Upper lobe of right lung (tissue), 1 donor: Measurements from ENCODE around the gene PARVA. TPM values are rescaled to one million over a fixed set of nuclear protein-coding genes. Genes with fewer than 3 reads are reported as not detected.

Experiments used
- ATAC-seq: fragments of 200-7000 bp; cut with Tn5 transposase; one replicate; pipeline ENCODE4 v1.9.1; 2020; ENCODE audit warnings: mild to moderate bottlenecking, moderate library complexity
- DNase-seq: peaks from one replicate; pipeline ENCODE4 v3.0.0-alpha.2; 2020
- H3K27ac ChIP-seq: fragments of 200-600 bp; one replicate; pipeline ENCODE4 v1.8.0; 2022
- H3K27me3 ChIP-seq: fragments of 200-600 bp; one replicate; pipeline ENCODE4 v1.8.0; 2022; ENCODE audit warnings: mild to moderate bottlenecking
- H3K36me3 ChIP-seq: fragments of 200-600 bp; one replicate; pipeline ENCODE4 v1.8.0; 2022
- H3K4me1 ChIP-seq: fragments of 200-600 bp; one replicate; pipeline ENCODE4 v1.8.0; 2022
- H3K4me3 ChIP-seq: fragments of 200-600 bp; one replicate; pipeline ENCODE4 v1.8.0; 2022; ENCODE audit warnings: mild to moderate bottlenecking
- H3K9me3 ChIP-seq: fragments of 200-600 bp; one replicate; pipeline ENCODE4 v1.8.0; 2022
- intact Hi-C: fragments of 100-400 bp; cut with DNase I; formaldehyde crosslinking; loops from one replicate; pipeline ENCODE4 v1.11.0; 2022
- total RNA-seq: library from RNA; stranded (reverse); fragmentation: NEBNext Ultra II Directional; extraction: Animal tissue kit (Norgen Biotek cat#: 25700); gene quantifications from one replicate; pipeline ENCODE4 v1.2.1, GENCODE V29; 2021
- TF ChIP-seq, protein P1 (sequence below): fragments of 200-600 bp; IDR thresholded peaks from one replicate; pipeline ENCODE4 v1.8.0; 2022; ENCODE audit warnings: antibody characterized with exemption
- donor health status: DM: no; HTN: yes; CAD: no; lungs with severe emphysema.

PARVA gene
- total RNA-seq, 1 donor from 2014 or later, result 84.0 TPM

DNA sequence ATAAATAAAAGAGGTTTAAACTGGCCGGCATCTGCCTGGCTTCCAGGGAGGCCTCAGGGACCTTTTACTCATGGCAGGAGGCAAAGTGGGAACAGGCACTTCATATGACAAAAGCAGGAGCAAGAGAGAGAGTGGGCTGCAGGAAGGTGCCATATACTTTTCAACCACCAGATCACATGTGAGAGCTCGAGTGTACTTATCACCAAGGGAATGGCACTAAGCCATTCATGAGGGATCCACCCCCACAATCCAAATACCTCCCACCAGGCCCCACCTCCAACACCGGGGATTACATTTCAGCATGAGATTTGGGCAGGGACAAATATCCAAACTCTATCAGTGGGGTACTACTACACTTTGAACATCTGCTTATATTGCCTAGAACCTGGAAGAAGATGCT, 126.5 kb downstream of the PARVA start:
- TF ChIP-seq, protein P1, sequence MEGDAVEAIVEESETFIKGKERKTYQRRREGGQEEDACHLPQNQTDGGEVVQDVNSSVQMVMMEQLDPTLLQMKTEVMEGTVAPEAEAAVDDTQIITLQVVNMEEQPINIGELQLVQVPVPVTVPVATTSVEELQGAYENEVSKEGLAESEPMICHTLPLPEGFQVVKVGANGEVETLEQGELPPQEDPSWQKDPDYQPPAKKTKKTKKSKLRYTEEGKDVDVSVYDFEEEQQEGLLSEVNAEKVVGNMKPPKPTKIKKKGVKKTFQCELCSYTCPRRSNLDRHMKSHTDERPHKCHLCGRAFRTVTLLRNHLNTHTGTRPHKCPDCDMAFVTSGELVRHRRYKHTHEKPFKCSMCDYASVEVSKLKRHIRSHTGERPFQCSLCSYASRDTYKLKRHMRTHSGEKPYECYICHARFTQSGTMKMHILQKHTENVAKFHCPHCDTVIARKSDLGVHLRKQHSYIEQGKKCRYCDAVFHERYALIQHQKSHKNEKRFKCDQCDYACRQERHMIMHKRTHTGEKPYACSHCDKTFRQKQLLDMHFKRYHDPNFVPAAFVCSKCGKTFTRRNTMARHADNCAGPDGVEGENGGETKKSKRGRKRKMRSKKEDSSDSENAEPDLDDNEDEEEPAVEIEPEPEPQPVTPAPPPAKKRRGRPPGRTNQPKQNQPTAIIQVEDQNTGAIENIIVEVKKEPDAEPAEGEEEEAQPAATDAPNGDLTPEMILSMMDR, result no peak
- Histone ChIP-seq H3K9me3 (no peaks in the 10 kb centered on the region), H3K4me3 (no peak overlapping the region), H3K4me1 (no peaks in the 10 kb centered on the region), H3K27me3 (no peaks in the 10 kb centered on the region), H3K36me3 (peaks cover 14% of the 10 kb centered on the region), H3K27ac (no peak overlapping the region)
- ATAC-seq, result no peak
- no peak for DNase-seq
- intact Hi-C loops, result no loop called here

DNA sequence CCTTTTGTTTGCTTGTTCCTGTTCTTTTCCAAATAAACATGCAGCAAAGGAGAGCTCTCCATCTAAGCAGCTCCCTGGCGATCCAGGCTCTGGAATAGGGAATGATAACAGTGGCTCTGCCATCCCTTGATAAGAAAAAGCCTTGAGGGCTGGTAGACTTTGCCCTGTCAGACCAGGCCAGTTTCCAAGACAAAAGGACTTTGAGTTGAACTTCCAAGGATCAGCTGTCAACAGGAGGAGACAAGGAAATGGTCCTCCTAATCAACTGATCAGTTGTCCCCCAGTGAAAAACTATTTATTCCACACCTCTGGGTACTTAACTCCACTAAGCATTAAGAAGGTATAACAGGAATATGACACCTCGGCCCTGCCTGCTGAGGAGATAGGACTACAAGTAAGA, 127.8 kb downstream of the PARVA start:
- no peaks in the 10 kb centered on the region for H3K9me3 ChIP-seq
- no peaks in the 10 kb centered on the region for H3K27me3 ChIP-seq
- TF ChIP-seq, protein P1, result no peak
- ATAC-seq, result no peak
- no peak overlapping the region for H3K4me3 ChIP-seq
- intact Hi-C loops, result no loop called here
- no peak overlapping the region for H3K27ac ChIP-seq
- H3K4me1 ChIP-seq, result no peaks in the 10 kb centered on the region
- peaks cover 14% of the 10 kb centered on the region for H3K36me3 ChIP-seq
- DNase-seq, result no peak

DNA sequence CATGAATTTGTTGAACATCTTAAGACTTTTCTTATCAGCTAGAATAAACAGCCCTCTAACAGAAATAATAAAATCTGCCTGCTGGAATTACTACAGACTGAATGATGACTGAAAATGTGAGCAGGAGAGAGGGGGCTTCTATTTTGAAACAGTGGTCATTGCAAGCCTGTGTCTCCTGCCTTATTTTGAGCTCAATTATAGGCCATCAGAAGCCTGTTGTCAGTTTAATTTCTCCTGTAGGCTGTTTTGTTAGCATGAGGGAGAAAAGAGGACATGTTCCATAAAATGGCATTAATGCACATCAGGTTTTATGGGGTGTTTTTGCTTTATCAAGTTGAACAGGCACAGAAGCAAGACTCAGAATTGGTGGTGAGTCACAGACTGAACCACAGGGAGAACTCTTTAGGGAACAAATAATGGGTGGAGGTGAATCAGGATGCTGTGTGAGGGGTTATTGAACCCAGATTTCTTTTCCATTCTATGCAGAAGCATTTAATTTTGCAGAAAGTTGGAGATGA, 129.1 kb downstream of the PARVA start:
- no peaks in the 10 kb centered on the region for H3K27me3 ChIP-seq
- DNase-seq (no peak), ATAC-seq (no peak)
- peaks cover 10% of the 10 kb centered on the region for H3K36me3 ChIP-seq
- TF ChIP-seq, protein P1, result no peak
- no peak overlapping the region for H3K27ac ChIP-seq
- intact Hi-C loops, result no loop called here
- no peaks in the 10 kb centered on the region for H3K9me3 ChIP-seq
- no peak overlapping the region for H3K4me3 ChIP-seq
- no peaks in the 10 kb centered on the region for H3K4me1 ChIP-seq

DNA sequence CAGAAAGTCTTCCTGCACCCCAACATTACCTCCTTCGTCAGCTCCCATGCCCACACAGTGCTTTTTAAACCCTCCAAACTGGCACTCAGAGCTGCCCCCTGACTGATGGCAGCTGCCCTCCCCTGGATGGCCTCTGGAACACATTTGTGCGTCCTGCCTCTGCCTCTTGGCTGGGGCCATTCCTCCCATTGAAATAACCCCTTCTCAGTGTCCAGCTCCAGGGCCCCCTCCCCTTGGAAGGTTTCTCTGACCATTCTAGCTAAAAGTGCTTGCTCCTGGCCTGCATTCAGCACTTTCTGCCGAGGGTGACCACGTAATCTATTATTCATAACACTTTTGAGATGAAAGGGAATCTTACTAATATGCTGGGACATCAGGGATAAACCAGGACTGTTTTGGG, 130.0 kb downstream of the PARVA start:
- Histone ChIP-seq H3K4me1 (no peaks in the 10 kb centered on the region), H3K36me3 (peaks cover 10% of the 10 kb centered on the region), H3K27ac (no peak overlapping the region), H3K27me3 (no peaks in the 10 kb centered on the region), H3K4me3 (no peak overlapping the region), H3K9me3 (no peaks in the 10 kb centered on the region)
- ATAC-seq, result no peak
- TF ChIP-seq, protein P1, result no peak
- no peak for DNase-seq
- intact Hi-C loops, result no loop called here

DNA sequence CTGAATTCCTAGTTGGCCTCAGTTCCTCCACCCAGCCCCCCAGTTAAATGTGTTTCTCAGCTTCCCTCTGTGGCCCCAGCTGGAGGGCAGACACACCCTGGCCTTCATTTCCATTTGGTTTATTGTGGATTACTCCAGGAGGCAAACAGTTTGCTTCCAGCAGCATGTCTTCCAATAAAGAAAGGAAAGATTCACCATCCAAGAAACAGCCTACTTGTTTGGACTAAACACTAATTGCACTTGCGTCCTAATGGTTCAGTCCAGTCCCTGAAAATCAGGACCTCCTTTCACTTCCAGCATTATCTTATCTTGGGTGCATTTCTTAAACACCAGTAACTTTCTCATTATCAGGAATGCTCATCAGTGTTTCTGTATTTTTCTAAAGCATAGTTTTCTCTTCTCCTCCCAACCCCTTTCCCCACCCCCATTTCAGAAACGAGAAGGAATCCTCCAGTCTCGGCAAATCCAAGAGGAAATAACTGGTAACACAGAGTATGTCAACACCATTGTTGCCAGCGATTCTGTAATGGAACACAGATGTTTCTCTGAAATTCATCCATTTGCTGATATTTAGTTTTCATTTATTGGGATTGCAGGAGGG, 130.9 kb downstream of the PARVA start:
- intact Hi-C loops, result no loop called here
- Histone ChIP-seq H3K36me3 (peaks cover 10% of the 10 kb centered on the region), H3K9me3 (no peaks in the 10 kb centered on the region), H3K27ac (no peak overlapping the region), H3K4me1 (no peaks in the 10 kb centered on the region), H3K27me3 (no peaks in the 10 kb centered on the region), H3K4me3 (no peak overlapping the region)
- no peak for DNase-seq
- TF ChIP-seq, protein P1, result no peak
- ATAC-seq, result no peak

DNA sequence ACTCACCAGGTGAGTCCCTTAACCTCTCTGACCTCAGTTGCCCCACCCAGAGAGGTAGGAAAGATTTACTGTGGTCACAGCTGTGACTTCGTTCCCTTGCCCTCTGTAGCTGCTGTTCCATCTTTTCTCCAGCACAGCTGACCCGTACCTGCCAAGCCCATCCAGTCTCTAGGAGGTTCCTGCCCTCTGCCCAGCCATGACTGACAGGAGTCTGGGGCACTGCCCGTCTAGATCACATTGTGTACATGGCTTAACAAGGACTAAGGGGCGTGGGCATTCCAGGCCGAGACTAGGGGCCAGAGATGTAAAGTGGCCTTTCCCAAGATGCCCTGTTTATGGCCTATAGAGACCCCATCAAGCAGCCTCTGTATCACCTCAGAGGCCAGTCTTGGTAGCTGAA, 132.0 kb downstream of the PARVA start:
- Histone ChIP-seq H3K27me3 (no peaks in the 10 kb centered on the region), H3K36me3 (peaks cover 10% of the 10 kb centered on the region)
- intact Hi-C loops, result no loop called here

More for the DNA sequence above, 132.0 kb downstream of the PARVA start:
- Histone ChIP-seq H3K4me1 (no peaks in the 10 kb centered on the region), H3K27ac (no peak overlapping the region), H3K9me3 (no peaks in the 10 kb centered on the region), H3K4me3 (no peak overlapping the region)
- no peak for ATAC-seq
- TF ChIP-seq, protein P1, result no peak
- no peak for DNase-seq
